HEK293 (cell line): Measurements from ENCODE around the gene ZBTB18.

ENCODE experiments used
- ELK4 ChIP-seq: IDR thresholded peaks from 2 replicates; pipeline ENCODE4 v1.6.1; 2011; ENCODE audit warnings: mild to moderate bottlenecking, low read depth, low read length, borderline replicate concordance
- GLIS2 ChIP-seq: fragments of 450-650 bp; formaldehyde crosslinking; IDR thresholded peaks from 2 replicates; pipeline ENCODE4 v1.5.1; 2016; ENCODE audit warnings: missing biosample characterization, missing genetic modification characterization
- KLF10 ChIP-seq: fragments of 450-650 bp; IDR thresholded peaks from 2 replicates; pipeline ENCODE4 v1.5.1; 2018; ENCODE audit warnings: missing biosample characterization, mild to moderate bottlenecking, missing genetic modification characterization
- MEIS1 ChIP-seq: sonication (generic); formaldehyde crosslinking; IDR thresholded peaks from 2 replicates; pipeline ENCODE4 v1.8.1; 2022; ENCODE audit warnings: missing genetic modification reagents, mild to moderate bottlenecking, borderline replicate concordance
- REST ChIP-seq: fragments of 450-650 bp; formaldehyde crosslinking; IDR thresholded peaks from 2 replicates; pipeline ENCODE4 v1.5.1; 2016; ENCODE audit warnings: missing biosample characterization, missing genetic modification characterization
- SP2 ChIP-seq: fragments of 450-650 bp; formaldehyde crosslinking; IDR thresholded peaks from 2 replicates; pipeline ENCODE4 v1.5.1; 2016; ENCODE audit warnings: missing biosample characterization, missing genetic modification characterization
- ZNF146 ChIP-seq: fragments of 450-650 bp; formaldehyde crosslinking; IDR thresholded peaks from 2 replicates; pipeline ENCODE4 v1.5.1; 2016; ENCODE audit warnings: missing biosample characterization, missing genetic modification characterization
- ZNF155 ChIP-seq: fragments of 450-650 bp; formaldehyde crosslinking; IDR thresholded peaks from 2 replicates; pipeline ENCODE4 v1.5.1; 2016; ENCODE audit warnings: missing biosample characterization, missing genetic modification characterization
- ZNF221 ChIP-seq: fragments of 450-650 bp; formaldehyde crosslinking; IDR thresholded peaks from 2 replicates; pipeline ENCODE4 v1.5.1; 2017; ENCODE audit warnings: missing biosample characterization, missing genetic modification characterization, borderline replicate concordance
- ZNF280C ChIP-seq: fragments of 450-650 bp; formaldehyde crosslinking; IDR thresholded peaks from 2 replicates; pipeline ENCODE4 v1.5.1; 2016; ENCODE audit warnings: missing biosample characterization, missing genetic modification characterization
- ZNF423 ChIP-seq: fragments of 450-650 bp; formaldehyde crosslinking; IDR thresholded peaks from 2 replicates; pipeline ENCODE4 v1.5.1; 2016; ENCODE audit warnings: missing biosample characterization, missing genetic modification characterization
- ZNF600 ChIP-seq: fragments of 450-650 bp; formaldehyde crosslinking; IDR thresholded peaks from 2 replicates; pipeline ENCODE4 v1.5.1; 2016; ENCODE audit warnings: missing biosample characterization, missing genetic modification characterization
- ZNF639 ChIP-seq: fragments of 450-650 bp; formaldehyde crosslinking; IDR thresholded peaks from 2 replicates; pipeline ENCODE4 v1.5.1; 2016; ENCODE audit warnings: missing biosample characterization, missing genetic modification characterization
- ZNF785 ChIP-seq: fragments of 450-650 bp; formaldehyde crosslinking; IDR thresholded peaks from 2 replicates; pipeline ENCODE4 v1.5.1; 2016; ENCODE audit warnings: missing biosample characterization, missing genetic modification characterization
- ZSCAN30 ChIP-seq: fragments of 450-650 bp; IDR thresholded peaks from 2 replicates; pipeline ENCODE4 v1.5.1; 2018; ENCODE audit warnings: missing biosample characterization, mild to moderate bottlenecking, missing genetic modification characterization, moderate library complexity
- TF ChIP-seq, protein P1 (sequence below): sonication (generic); formaldehyde crosslinking; IDR thresholded peaks from 2 replicates; pipeline ENCODE4 v1.8.1; 2022; ENCODE audit warnings: mild to moderate bottlenecking, moderate library complexity, missing genetic modification reagents
- TF ChIP-seq, protein P2 (sequence below): fragments of 450-650 bp; formaldehyde crosslinking; IDR thresholded peaks from 2 replicates; pipeline ENCODE4 v1.5.1; 2016; ENCODE audit warnings: missing biosample characterization, missing genetic modification characterization
- TF ChIP-seq, protein P3 (sequence below): fragments of 450-650 bp; formaldehyde crosslinking; IDR thresholded peaks from 2 replicates; pipeline ENCODE4 v1.5.1; 2017; ENCODE audit warnings: missing biosample characterization, missing genetic modification characterization
- TF ChIP-seq, protein P4 (sequence below): fragments of 450-650 bp; formaldehyde crosslinking; IDR thresholded peaks from 2 replicates; pipeline ENCODE4 v1.5.1; 2017; ENCODE audit warnings: missing biosample characterization, missing genetic modification characterization

Gene ZBTB18

GRCh38 chr1:244048256-244049161, 2.6 kb upstream of the ZBTB18 start (continued):
- TF ChIP-seq ZNF155 (no peak), ZNF785 (no peak), ZNF146 (tag by site-specific recombination) (no peak), ZNF600 (no peak), REST (tag by site-specific recombination) (no peak), ZNF423 (tag by site-specific recombination) (no peak), SP2 (peak; percentile 97), MEIS1 (CRISPR knock-in tag) (no peak), ZNF280C (tag by site-specific recombination) (no peak), ELK4 (no peak), KLF10 (tag by site-specific recombination) (peak; percentile 90; the same call in 1 of the 2 replicates), GLIS2 (peak; percentile 60), ZNF639 (tag by site-specific recombination) (no peak), ZNF221 (no peak), ZSCAN30 (tag by site-specific recombination) (no peak)
- TF ChIP-seq, protein P1, sequence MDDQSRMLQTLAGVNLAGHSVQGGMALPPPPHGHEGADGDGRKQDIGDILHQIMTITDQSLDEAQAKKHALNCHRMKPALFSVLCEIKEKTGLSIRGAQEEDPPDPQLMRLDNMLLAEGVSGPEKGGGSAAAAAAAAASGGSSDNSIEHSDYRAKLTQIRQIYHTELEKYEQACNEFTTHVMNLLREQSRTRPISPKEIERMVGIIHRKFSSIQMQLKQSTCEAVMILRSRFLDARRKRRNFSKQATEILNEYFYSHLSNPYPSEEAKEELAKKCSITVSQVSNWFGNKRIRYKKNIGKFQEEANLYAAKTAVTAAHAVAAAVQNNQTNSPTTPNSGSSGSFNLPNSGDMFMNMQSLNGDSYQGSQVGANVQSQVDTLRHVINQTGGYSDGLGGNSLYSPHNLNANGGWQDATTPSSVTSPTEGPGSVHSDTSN (CRISPR knock-in tag): peak; percentile 81; the same call in 1 of the 2 replicates
- TF ChIP-seq, protein P2, sequence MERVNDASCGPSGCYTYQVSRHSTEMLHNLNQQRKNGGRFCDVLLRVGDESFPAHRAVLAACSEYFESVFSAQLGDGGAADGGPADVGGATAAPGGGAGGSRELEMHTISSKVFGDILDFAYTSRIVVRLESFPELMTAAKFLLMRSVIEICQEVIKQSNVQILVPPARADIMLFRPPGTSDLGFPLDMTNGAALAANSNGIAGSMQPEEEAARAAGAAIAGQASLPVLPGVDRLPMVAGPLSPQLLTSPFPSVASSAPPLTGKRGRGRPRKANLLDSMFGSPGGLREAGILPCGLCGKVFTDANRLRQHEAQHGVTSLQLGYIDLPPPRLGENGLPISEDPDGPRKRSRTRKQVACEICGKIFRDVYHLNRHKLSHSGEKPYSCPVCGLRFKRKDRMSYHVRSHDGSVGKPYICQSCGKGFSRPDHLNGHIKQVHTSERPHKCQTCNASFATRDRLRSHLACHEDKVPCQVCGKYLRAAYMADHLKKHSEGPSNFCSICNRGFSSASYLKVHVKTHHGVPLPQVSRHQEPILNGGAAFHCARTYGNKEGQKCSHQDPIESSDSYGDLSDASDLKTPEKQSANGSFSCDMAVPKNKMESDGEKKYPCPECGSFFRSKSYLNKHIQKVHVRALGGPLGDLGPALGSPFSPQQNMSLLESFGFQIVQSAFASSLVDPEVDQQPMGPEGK (tag by site-specific recombination): peak; percentile 76
- TF ChIP-seq, protein P3, sequence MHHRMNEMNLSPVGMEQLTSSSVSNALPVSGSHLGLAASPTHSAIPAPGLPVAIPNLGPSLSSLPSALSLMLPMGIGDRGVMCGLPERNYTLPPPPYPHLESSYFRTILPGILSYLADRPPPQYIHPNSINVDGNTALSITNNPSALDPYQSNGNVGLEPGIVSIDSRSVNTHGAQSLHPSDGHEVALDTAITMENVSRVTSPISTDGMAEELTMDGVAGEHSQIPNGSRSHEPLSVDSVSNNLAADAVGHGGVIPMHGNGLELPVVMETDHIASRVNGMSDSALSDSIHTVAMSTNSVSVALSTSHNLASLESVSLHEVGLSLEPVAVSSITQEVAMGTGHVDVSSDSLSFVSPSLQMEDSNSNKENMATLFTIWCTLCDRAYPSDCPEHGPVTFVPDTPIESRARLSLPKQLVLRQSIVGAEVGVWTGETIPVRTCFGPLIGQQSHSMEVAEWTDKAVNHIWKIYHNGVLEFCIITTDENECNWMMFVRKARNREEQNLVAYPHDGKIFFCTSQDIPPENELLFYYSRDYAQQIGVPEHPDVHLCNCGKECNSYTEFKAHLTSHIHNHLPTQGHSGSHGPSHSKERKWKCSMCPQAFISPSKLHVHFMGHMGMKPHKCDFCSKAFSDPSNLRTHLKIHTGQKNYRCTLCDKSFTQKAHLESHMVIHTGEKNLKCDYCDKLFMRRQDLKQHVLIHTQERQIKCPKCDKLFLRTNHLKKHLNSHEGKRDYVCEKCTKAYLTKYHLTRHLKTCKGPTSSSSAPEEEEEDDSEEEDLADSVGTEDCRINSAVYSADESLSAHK (tag by site-specific recombination): no peak
- TF ChIP-seq, protein P4, sequence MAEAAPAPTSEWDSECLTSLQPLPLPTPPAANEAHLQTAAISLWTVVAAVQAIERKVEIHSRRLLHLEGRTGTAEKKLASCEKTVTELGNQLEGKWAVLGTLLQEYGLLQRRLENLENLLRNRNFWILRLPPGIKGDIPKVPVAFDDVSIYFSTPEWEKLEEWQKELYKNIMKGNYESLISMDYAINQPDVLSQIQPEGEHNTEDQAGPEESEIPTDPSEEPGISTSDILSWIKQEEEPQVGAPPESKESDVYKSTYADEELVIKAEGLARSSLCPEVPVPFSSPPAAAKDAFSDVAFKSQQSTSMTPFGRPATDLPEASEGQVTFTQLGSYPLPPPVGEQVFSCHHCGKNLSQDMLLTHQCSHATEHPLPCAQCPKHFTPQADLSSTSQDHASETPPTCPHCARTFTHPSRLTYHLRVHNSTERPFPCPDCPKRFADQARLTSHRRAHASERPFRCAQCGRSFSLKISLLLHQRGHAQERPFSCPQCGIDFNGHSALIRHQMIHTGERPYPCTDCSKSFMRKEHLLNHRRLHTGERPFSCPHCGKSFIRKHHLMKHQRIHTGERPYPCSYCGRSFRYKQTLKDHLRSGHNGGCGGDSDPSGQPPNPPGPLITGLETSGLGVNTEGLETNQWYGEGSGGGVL: peak; percentile 95
